A549 (cell line): Measurements from ENCODE around the gene EAPP. TPM values are rescaled to one million over a fixed set of nuclear protein-coding genes. Genes with fewer than 3 reads are reported as not detected.
A peak's percentile ranks its signal among the peaks of the same experiment; 100 is the strongest.

Experiments used
- ATAC-seq, 2 experiments: fragments of 200-7000 bp in 1 of 2; fragments of >200 bp in 1 of 2; cut with Nextera tagmentation in 1 of 2; cut with Tn5 transposase in 1 of 2; 3 replicates each; pipeline versions ENCODE4 v1.8.0 to v1.9.1; 2018 to 2020; ENCODE audit warnings: mild to moderate bottlenecking in 1 of 2, moderate library complexity in 1 of 2
- CTCF ChIA-PET: fragments of 300-600 bp; sonication (Branson Sonifier 250); formaldehyde crosslinking; extraction: SDS; loops from one replicate; lab custom pipeline; 2021; ENCODE audit warnings: antibody characterized with exemption, inconsistent platforms; lab: Yijun Ruan, JAX
- POLR2A ChIA-PET: fragments of 350-600 bp; formaldehyde crosslinking; extraction: SDS; loops from one replicate; lab custom pipeline; 2021; ENCODE audit warnings: antibody characterized with exemption, inconsistent platforms; lab: Yijun Ruan, JAX
- DNase-seq, 2 experiments: peaks; one replicate each; pipeline versions ENCODE4 v3.0.0 to v3.0.0-alpha.2; 2011 to 2016; ENCODE audit warnings: low read depth in 1 of 2, low spot score in 1 of 2
- FAIRE-seq: peaks from 2 replicates; lab custom pipeline; 2011; peaks lifted over from hg19 to GRCh38; lab: Jason Lieb, UNC
- H3K27ac ChIP-seq, 2 experiments: fragments of >200 bp; sonication (Bioruptor Twin); formaldehyde crosslinking; 3 replicates each; pipeline ENCODE4 v1.5.1; 2016 to 2017
- H3K4me1 ChIP-seq: fragments of >200 bp; sonication (Bioruptor Twin); formaldehyde crosslinking; 3 replicates; pipeline ENCODE4 v1.6.1; 2016
- H3K4me2 ChIP-seq: fragments of >200 bp; sonication (Bioruptor Twin); formaldehyde crosslinking; 3 replicates; pipeline ENCODE4 v1.6.1; 2016
- H3K4me3 ChIP-seq: fragments of >200 bp; sonication (Bioruptor Twin); formaldehyde crosslinking; 3 replicates; pipeline ENCODE4 v1.5.1; 2016
- H3K9me3 ChIP-seq: fragments of >200 bp; sonication (Bioruptor Twin); formaldehyde crosslinking; 3 replicates; pipeline ENCODE4 v1.6.1; 2016
- BHLHE40 ChIP-seq: IDR thresholded peaks from 2 replicates; pipeline ENCODE4 v1.6.1; 2012; ENCODE audit warnings: low read depth, low read length, inconsistent platforms
- CBX2 ChIP-seq: fragments of 200-600 bp; sonication (generic); IDR thresholded peaks from 2 replicates; pipeline ENCODE4 v1.6.1; 2016; ENCODE audit warnings: low read depth, mild to moderate bottlenecking, borderline replicate concordance
- CHD4 ChIP-seq: fragments of 200-600 bp; sonication (generic); IDR thresholded peaks from 2 replicates; pipeline ENCODE4 v1.6.1; 2016; ENCODE audit warnings: antibody characterized with exemption, mild to moderate bottlenecking, borderline replicate concordance
- EP300 ChIP-seq, 2 experiments: fragments of >200 bp; sonication (Bioruptor Twin); formaldehyde crosslinking; IDR thresholded peaks; 2 replicates in 1 of 2; 3 replicates in 1 of 2; pipeline ENCODE4 v1.6.1; 2016 to 2017
- FOXS1 ChIP-seq: fragments of 250-450 bp; sonication (Bioruptor Pico); IDR thresholded peaks from 2 replicates; pipeline ENCODE4 v1.5.0; 2020; ENCODE audit warnings: mild to moderate bottlenecking, moderate library complexity
- JUNB ChIP-seq: fragments of >200 bp; sonication (Bioruptor Twin); formaldehyde crosslinking; IDR thresholded peaks from 2 replicates; pipeline ENCODE4 v1.6.1; 2016
- KDM5A ChIP-seq: fragments of 200-600 bp; sonication (generic); IDR thresholded peaks from 2 replicates; pipeline ENCODE4 v1.6.1; 2016; ENCODE audit warnings: antibody characterized with exemption, mild to moderate bottlenecking
- MYC ChIP-seq: IDR thresholded peaks from 2 replicates; pipeline ENCODE4 v1.6.1; 2012; ENCODE audit warnings: mild to moderate bottlenecking, inconsistent platforms, low read length, improper control_type of control experiment, borderline replicate concordance
- NFE2L2 ChIP-seq: fragments of 150-350 bp; conservative IDR thresholded peaks from 2 replicates; pipeline ENCODE4 v1.6.1; 2014; ENCODE audit warnings: low read length
- POLR2AphosphoS2 ChIP-seq: conservative IDR thresholded peaks from 2 replicates; pipeline ENCODE4 v1.6.1; 2012; ENCODE audit warnings: low read length, improper control_type of control experiment, inconsistent platforms
- RCOR1 ChIP-seq: fragments of 150-350 bp; IDR thresholded peaks from 2 replicates; pipeline ENCODE4 v1.6.1; 2014; ENCODE audit warnings: antibody characterized with exemption, low read length, low read depth
- RNF2 ChIP-seq: fragments of 200-600 bp; sonication (generic); IDR thresholded peaks from 2 replicates; pipeline ENCODE4 v1.6.1; 2016; ENCODE audit warnings: low read depth, mild to moderate bottlenecking, antibody characterized with exemption, moderate library complexity, borderline replicate concordance
- TP53 ChIP-seq: fragments of 250-450 bp; sonication (Bioruptor Pico); IDR thresholded peaks from 2 replicates; pipeline ENCODE4 v1.5.0; 2021; ENCODE audit warnings: mild to moderate bottlenecking, moderate library complexity
- ZC3H11A ChIP-seq: fragments of 450-650 bp; IDR thresholded peaks from 2 replicates; pipeline ENCODE4 v1.6.1; 2014; ENCODE audit warnings: antibody characterized with exemption, mild to moderate bottlenecking
- WGBS: methylation state at CpG from one replicate; pipeline ENCODE4 v1.1.6; 2017; ENCODE audit errors: missing lambda C conversion rate; 5-methylcytosine and 5-hydroxymethylcytosine counted together
- polyA plus RNA-seq, 4 experiments: library from polyadenylated mRNA; depleted of rRNA in 3 of 4; stranded (reverse); fragments of >200 nt; fragmentation: RNase III in 1 of 4; extraction: RNeasy Plus Mini Kit Qiagen cat#74134 plus additional on column Dnase treatment in 1 of 4; gene quantifications; 2 replicates in 3 of 4; 3 replicates in 1 of 4; pipeline ENCODE4 v1.2.3, GENCODE V29; 2011 to 2017
- TF ChIP-seq, protein P1 (sequence below): fragments of >200 bp; sonication (Bioruptor Twin); formaldehyde crosslinking; IDR thresholded peaks from 3 replicates; pipeline ENCODE4 v1.5.1; 2016
- TF ChIP-seq, protein P2 (sequence below): fragments of 200-600 bp; sonication (generic); IDR thresholded peaks from 2 replicates; pipeline ENCODE4 v1.6.1; 2016; ENCODE audit warnings: antibody characterized with exemption, mild to moderate bottlenecking, moderate library complexity
- TF ChIP-seq, protein P3 (sequence below): fragments of >200 bp; sonication (Bioruptor Twin); formaldehyde crosslinking; IDR thresholded peaks from 3 replicates; pipeline ENCODE4 v1.6.1; 2016
- TF ChIP-seq, protein P4 (sequence below): fragments of 250-450 bp; sonication (Bioruptor Pico); IDR thresholded peaks from 2 replicates; pipeline ENCODE4 v1.5.0; 2020; ENCODE audit warnings: low read depth, mild to moderate bottlenecking, moderate library complexity
- TF ChIP-seq, protein P5 (sequence below): IDR thresholded peaks from 2 replicates; pipeline ENCODE4 v1.6.1; 2012; ENCODE audit warnings: low read depth, borderline replicate concordance
- TF ChIP-seq, protein P6 (sequence below): fragments of 250-450 bp; sonication (Bioruptor Pico); IDR thresholded peaks from 2 replicates; pipeline ENCODE4 v1.5.0; 2021; ENCODE audit warnings: mild to moderate bottlenecking, moderate library complexity, borderline replicate concordance

EAPP gene
- polyA plus RNA-seq, 2 of the 4 experiments (the other 2 are of a cell fraction): 44.6 to 93.0 TPM

DNA sequence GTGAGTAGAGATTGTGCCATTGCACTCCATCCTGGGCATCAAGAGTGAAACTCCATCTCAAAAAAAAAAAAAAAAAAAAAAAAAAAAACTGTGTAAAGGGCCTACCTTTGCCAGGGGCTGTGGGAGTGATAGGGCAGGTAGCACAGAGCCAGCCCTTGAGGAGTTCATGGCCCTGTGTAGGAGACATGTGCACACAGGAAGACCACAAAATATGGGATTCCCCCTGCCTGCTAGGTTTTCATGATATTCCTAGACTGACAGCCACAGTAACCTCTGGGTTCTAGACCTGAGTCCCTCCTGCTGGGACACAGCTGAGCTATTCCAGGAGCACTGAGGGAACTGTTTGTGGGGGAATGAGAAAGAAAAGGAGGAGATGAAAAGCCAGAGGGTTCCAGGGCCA lies 69.2 kb downstream of the EAPP start:
- DNase-seq: no peak
- TF ChIP-seq, protein P1, sequence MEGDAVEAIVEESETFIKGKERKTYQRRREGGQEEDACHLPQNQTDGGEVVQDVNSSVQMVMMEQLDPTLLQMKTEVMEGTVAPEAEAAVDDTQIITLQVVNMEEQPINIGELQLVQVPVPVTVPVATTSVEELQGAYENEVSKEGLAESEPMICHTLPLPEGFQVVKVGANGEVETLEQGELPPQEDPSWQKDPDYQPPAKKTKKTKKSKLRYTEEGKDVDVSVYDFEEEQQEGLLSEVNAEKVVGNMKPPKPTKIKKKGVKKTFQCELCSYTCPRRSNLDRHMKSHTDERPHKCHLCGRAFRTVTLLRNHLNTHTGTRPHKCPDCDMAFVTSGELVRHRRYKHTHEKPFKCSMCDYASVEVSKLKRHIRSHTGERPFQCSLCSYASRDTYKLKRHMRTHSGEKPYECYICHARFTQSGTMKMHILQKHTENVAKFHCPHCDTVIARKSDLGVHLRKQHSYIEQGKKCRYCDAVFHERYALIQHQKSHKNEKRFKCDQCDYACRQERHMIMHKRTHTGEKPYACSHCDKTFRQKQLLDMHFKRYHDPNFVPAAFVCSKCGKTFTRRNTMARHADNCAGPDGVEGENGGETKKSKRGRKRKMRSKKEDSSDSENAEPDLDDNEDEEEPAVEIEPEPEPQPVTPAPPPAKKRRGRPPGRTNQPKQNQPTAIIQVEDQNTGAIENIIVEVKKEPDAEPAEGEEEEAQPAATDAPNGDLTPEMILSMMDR: no peak
- TF ChIP-seq KDM5A (no peak), POLR2AphosphoS2 (no peak), ZC3H11A (no peak), NFE2L2 (no peak), CHD4 (no peak), RNF2 (no peak), EP300 (IDR thresholded peaks at IDR 0.05) (no peak)
- TF ChIP-seq, protein P2, sequence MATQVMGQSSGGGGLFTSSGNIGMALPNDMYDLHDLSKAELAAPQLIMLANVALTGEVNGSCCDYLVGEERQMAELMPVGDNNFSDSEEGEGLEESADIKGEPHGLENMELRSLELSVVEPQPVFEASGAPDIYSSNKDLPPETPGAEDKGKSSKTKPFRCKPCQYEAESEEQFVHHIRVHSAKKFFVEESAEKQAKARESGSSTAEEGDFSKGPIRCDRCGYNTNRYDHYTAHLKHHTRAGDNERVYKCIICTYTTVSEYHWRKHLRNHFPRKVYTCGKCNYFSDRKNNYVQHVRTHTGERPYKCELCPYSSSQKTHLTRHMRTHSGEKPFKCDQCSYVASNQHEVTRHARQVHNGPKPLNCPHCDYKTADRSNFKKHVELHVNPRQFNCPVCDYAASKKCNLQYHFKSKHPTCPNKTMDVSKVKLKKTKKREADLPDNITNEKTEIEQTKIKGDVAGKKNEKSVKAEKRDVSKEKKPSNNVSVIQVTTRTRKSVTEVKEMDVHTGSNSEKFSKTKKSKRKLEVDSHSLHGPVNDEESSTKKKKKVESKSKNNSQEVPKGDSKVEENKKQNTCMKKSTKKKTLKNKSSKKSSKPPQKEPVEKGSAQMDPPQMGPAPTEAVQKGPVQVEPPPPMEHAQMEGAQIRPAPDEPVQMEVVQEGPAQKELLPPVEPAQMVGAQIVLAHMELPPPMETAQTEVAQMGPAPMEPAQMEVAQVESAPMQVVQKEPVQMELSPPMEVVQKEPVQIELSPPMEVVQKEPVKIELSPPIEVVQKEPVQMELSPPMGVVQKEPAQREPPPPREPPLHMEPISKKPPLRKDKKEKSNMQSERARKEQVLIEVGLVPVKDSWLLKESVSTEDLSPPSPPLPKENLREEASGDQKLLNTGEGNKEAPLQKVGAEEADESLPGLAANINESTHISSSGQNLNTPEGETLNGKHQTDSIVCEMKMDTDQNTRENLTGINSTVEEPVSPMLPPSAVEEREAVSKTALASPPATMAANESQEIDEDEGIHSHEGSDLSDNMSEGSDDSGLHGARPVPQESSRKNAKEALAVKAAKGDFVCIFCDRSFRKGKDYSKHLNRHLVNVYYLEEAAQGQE: no peak
- TF ChIP-seq, protein P3, sequence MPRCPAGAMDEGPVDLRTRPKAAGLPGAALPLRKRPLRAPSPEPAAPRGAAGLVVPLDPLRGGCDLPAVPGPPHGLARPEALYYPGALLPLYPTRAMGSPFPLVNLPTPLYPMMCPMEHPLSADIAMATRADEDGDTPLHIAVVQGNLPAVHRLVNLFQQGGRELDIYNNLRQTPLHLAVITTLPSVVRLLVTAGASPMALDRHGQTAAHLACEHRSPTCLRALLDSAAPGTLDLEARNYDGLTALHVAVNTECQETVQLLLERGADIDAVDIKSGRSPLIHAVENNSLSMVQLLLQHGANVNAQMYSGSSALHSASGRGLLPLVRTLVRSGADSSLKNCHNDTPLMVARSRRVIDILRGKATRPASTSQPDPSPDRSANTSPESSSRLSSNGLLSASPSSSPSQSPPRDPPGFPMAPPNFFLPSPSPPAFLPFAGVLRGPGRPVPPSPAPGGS: no peak
- TF ChIP-seq, protein P4, sequence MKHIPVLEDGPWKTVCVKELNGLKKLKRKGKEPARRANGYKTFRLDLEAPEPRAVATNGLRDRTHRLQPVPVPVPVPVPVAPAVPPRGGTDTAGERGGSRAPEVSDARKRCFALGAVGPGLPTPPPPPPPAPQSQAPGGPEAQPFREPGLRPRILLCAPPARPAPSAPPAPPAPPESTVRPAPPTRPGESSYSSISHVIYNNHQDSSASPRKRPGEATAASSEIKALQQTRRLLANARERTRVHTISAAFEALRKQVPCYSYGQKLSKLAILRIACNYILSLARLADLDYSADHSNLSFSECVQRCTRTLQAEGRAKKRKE (CRISPR knock-in tag): no peak
- no peak overlapping the region for H3K4me2 ChIP-seq
- FAIRE-seq: no peak
- ChIA-PET CTCF (interaction anchor here (0.7 to 0.8 kb wide), 2 partner anchors 21 to 113 kb away, joined by 3 to 4 read pairs; no protein-coding TSS in a partner anchor), POLR2A (no interaction called here)
- no peak overlapping the region for H3K4me3 ChIP-seq
- H3K9me3 ChIP-seq: no peaks in the 10 kb centered on the region
- H3K4me1 ChIP-seq: peaks cover 16% of the 10 kb centered on the region
- H3K27ac ChIP-seq: peak overlapping the region in 1 of 2 experiments; percentile 47; a peak in 1 of 6 replicates
- peak in 1 of 2 experiments; percentile 29; a peak in 1 of 6 replicates for ATAC-seq

DNA sequence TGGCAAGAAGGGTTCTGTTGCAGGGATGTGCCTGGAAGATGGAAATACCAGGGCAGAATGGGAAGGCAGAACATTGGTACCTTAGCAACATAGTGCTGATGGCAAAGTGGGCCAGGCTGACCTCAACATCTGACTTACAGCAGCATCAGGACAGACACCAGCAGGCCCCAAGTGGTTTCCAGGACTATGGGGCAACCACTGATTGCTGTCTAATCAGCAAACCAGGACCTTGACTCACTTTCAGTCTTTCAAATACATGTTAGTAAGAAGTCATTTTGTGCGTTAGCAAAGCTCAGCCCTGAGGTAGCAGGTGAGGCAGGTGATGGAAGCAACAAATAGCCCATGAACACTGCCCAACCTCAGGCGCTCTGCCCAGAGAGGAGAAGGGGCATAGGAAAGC lies 72.8 kb downstream of the EAPP start:
- no peak overlapping the region; a peak in 1 of 6 replicates for H3K27ac ChIP-seq
- 87% methylated on average over 2 of the region's 2 CpGs for WGBS
- DNase-seq (no peak), ATAC-seq (no peak), FAIRE-seq (no peak)
- no peak overlapping the region for H3K4me3 ChIP-seq
- H3K4me1 ChIP-seq: peaks cover 28% of the 10 kb centered on the region
- no peaks in the 10 kb centered on the region for H3K9me3 ChIP-seq
- TF ChIP-seq, protein P5, sequence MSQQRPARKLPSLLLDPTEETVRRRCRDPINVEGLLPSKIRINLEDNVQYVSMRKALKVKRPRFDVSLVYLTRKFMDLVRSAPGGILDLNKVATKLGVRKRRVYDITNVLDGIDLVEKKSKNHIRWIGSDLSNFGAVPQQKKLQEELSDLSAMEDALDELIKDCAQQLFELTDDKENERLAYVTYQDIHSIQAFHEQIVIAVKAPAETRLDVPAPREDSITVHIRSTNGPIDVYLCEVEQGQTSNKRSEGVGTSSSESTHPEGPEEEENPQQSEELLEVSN: no peak
- TF ChIP-seq MYC (no peak), JUNB (no peak), TP53 (no peak), BHLHE40 (no peak), RCOR1 (no peak), ZC3H11A (no peak), RNF2 (no peak), FOXS1 (CRISPR knock-in tag) (no peak), CBX2 (no peak)
- TF ChIP-seq, protein P6, sequence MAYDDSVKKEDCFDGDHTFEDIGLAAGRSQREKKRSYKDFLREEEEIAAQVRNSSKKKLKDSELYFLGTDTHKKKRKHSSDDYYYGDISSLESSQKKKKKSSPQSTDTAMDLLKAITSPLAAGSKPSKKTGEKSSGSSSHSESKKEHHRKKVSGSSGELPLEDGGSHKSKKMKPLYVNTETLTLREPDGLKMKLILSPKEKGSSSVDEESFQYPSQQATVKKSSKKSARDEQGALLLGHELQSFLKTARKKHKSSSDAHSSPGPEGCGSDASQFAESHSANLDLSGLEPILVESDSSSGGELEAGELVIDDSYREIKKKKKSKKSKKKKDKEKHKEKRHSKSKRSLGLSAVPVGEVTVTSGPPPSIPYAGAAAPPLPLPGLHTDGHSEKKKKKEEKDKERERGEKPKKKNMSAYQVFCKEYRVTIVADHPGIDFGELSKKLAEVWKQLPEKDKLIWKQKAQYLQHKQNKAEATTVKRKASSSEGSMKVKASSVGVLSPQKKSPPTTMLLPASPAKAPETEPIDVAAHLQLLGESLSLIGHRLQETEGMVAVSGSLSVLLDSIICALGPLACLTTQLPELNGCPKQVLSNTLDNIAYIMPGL: no peak
- TF ChIP-seq, protein P3: no peak
- TF ChIP-seq, protein P4 (CRISPR knock-in tag): no peak
- POLR2A ChIA-PET: interaction anchor here (0.6 kb wide), 1 partner anchor 30 kb away, joined by 3 read pairs; no protein-coding TSS in a partner anchor
- CTCF ChIA-PET: interaction anchor here (1.2 kb wide), 2 partner anchors 16 to 30 kb away, joined by 3 read pairs; no protein-coding TSS in a partner anchor
- H3K4me2 ChIP-seq: no peak overlapping the region
